DMS 273 (cell line): ENCODE data around the gene MINDY3.
"Not testable (repeated sequence)": the region's sequence is repeated elsewhere in the genome, so short reads cannot be mapped to it uniquely, and the experiment has no call there.

Experiments
- DNase-seq: peaks from one replicate; lab custom pipeline; 2025; ENCODE audit not compliant: unreplicated experiment; lab: John Stamatoyannopoulos, UW

The MINDY3 gene

DNA sequence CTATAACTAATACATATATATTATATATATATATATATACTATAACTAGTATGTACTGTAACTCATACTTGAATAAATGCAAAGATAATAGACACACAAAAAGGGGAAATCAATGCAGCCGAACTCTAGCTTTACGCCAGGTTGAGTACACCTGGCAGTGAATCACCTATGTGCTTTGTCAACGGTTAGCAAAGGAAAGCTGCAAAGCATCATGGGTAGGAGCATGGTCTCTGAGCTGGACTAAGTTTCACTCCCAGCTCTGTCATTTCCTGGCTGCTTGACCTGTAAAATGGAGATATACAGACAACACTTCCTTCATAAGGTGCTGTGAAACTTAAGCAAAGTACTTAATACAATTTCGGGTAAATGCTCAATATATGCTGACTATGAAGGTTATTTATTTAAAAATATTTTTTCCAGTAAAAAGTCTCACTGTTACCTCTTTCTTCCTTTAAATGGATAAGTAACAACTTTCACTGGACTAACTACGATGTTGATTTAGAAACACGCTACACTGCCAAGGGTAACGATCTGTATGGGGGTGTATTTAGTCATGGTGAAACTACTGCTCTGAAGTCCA is 78.8 kb downstream of the MINDY3 start:
- DNase-seq = no peak

DNA sequence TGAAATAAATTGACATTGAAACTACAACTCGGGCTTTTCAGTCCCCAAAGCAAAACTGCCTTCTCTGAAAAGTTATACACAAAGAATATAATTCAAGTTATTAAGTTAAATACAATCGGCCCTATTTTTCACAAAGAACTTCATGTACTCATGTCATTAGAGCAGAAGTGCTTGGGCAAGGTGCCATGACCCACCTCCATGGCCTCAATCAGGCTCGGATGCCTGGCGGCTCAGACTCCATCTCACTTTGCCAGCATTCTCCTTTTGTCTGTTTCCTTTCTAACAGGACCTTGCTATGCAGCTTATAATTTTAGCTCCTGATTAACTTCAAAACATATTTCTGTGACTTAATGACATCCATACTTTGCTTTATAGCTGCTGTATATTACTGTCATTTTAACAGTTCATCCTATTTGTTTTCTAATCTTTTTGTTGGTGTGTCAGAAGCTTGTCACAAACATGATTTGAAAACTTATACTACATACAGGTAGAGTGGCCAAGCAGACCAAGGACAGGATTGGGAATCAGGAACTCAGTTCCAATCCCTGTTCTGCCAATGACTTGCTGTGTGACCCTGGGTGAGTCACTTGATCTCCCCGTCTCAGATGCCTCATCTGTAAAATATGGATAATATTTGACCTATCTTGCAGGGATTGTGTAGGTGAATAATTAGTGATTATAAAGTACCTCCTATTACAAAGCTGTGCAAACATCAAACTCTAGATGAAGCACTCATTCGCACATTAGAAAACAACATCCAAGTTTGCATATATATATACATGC is 79.8 kb downstream of the MINDY3 start:
- no peak for DNase-seq

DNA sequence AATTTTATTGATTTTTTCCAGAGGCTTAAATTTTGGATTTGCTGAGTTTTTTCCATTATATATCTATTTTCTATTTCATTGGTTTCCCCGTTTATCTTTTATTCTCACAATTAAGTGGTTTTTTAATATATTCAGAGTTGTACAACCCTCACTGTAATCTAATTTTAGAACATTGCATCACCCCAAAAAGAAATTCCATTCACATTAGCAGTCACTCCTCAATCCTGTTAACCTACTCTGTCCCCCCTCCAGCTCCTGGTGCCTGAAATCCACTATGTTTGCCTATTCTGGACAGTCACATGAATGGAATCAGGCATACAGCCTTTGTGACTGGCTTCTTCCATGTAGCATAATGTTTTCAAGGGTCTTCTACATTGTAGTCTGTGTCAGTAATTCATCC is 84.8 kb downstream of the MINDY3 start:
- no peak for DNase-seq

DNA sequence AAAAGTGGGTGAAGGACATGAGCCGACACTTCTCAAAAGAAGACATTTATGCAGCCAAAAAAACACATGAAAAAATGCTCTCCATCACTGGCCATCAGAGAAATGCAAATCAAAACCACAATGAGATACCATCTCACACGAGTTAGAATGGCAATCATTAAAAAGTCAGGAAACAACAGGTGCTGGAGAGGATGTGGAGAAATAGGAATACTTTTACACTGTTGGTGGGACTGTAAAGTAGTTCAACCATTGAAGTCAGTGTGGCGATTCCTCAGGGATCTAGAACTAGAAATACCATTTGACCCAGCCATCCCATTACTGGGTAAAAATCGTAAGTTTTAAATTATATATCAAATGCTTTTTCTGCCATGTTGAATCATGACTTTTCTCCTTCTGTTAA is 85.8 kb downstream of the MINDY3 start:
- not testable (repeated sequence) for DNase-seq

DNA sequence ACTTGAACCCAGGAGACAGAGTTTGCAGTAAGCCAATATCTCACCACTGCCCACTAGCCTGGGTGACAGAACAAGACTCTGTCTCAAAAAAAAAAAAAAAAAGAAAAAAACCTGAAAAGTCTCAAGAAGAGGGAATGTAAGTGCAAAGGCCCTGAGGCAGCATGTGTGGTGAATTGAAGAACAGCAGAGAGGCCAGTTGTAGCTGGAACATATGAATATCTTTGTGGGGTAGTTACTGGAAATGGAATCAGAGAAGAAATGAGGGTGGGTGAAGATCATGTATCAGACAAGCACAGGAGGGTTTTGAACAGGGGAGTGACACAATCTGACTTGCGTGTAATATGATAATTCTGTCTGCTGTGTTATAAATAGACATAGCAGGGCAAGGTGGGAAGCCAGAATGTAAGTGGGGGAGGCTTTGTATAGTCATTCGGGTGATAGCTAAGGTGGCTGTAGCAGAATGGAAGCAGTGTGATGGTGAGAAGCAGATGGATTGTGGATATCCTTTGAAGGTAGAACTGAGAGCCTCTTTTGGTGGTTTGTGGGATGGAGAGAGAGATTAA is 95.3 kb downstream of the MINDY3 start:
- no peak for DNase-seq

DNA sequence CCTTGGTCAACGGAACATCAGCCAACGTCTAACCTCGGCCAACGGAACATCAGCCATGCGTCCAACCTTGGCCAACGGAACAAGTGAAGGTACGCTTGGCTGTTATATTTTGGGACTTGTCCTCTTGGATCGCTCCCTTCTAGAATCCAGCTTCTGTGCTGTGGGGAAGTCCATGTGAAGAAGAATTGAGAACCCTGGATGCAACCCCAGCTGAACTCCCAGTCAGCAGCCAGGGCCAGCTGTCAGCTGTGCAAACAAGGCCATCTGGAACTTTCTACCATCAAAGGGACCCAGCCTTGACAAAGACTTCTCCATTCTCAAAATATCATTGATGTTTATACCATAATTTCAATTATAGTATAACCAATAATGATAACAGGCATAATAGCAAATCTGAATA is 97.3 kb downstream of the MINDY3 start:
- DNase-seq = peak; percentile 73

DNA sequence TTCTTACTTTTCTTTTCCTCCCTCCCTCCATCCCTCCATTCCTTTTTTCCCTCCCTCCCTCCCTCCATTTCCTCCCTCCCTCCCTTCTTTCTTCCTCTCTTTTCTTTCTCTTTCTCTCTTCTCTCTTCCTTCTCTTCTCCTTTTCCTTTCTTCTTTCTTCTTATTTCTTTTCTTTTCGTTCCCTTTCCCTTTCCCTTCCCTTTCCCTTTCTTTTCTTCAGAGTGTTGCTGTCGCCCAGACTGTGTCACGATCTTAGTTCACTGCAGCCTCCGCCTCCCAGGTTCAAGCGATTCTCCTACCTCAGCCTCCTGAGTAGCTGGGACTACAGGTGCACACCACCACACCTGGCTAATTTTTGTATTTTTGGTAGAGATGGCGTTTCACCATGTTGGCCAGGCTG is 98.1 kb downstream of the MINDY3 start:
- not testable (repeated sequence) for DNase-seq

DNA sequence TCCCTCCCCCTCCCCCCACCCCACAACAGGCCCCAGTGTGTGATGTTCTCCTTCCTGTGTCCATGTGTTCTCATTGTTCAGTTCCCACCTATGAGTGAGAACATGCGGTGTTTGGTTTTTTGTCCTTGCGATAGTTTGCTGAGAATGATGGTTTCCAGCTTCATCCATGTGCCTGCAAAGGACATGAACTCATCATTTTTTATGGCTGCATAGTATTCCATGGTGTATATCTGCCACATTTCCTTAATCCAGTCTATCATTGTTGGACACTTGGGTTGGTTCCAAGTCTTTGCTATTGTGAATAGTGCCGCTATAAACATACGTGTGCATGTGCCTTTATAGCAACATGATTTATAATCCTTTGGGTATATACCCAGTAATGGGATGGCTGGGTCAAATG is 99.1 kb downstream of the MINDY3 start:
- DNase-seq = not testable (repeated sequence)

DNA sequence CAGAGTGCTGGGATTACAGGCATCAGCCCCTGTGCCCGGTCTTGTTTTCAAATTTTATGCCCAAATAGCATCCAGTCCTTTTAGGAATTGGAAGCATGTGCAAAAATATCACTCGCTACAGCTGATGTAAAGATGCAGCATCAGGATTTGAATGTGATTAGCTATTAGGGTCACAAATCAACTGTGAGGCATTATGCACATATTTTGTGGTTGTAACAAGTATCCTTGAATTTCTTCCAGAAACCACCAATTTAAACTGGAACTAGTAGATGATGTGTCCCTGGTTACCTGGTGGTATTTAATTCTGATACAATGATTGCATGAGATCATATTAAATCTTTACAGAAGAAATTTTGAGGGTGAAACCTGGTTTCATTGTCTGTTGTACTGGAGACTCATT is 99.6 kb downstream of the MINDY3 start:
- no peak for DNase-seq

DNA sequence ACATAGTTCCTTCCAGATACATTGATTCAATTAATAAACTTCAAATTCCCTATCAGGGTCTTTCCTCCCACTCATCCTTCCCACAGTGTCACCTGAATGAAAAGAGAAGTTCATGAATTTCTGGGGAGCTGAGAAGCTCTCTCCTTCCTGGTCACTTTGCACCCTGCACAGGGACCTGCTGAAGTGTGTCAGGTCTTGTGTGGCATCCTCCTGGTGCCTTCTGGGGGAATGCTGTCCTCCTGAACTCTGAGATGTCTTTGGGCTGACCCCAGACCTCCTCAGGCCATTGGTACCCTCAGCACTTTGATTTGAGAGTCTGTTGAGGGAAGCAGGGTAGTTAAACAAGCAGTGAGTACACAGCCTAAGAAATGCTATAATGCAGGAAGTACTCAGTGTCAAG is 101.0 kb downstream of the MINDY3 start:
- no peak for DNase-seq

DNA sequence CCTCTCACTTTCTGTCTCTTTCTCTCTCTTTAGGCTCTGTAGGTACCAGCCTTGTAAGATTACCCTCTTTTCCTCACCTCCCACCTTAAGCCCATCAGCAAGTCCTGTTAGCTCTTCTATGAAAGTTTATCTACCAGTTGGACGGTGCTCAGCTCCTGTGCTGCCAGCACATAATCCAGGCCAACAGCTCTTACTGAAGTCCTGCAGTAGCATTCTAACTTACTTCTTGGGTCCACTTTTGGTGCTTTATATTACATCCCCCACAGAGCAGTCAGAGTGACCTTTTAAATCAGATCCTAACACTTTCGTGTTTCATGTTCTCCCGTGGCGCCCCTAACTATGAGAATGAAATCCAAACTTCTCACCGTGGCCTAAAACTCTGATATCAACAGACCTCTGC is 101.7 kb downstream of the MINDY3 start:
- no peak for DNase-seq

DNA sequence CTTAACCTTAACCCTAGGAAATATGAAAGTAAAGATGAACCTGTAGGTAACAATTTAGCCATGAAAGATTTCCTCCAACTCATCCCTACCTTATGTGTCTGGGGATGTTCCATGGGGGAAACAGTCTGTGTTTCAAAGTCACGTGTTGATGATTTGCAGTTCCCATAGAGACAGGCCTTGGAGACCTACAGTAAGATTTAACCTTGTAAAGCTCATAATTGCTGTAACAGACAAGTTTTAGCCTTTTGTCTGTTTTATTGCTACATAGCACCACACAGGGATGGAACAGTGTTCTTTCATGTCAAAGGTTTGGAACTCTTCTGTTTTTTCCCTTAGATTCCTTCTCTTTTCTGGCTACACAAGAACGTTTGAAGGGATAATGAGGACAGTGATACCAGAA is 105.4 kb downstream of the MINDY3 start:
- DNase-seq = no peak

DNA sequence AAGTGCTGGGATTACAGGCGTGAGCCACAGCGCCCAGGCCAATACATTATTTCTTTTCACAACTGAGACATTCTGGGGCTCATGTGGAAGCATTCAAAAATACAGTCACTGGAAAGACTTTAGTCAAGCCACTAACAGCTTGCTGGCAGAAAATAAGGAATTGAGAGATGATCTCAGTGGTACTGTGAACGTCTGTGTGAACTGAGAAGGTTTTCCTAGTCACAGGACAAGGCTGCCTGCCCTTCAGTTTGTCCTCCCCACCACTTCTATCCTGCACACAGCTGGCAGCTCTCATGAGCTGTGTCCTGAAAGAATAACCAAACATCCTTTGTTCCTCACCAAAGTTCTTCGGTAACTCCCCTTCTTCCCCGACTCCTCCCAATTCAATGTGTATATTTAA is 109.3 kb downstream of the MINDY3 start:
- no peak for DNase-seq

DNA sequence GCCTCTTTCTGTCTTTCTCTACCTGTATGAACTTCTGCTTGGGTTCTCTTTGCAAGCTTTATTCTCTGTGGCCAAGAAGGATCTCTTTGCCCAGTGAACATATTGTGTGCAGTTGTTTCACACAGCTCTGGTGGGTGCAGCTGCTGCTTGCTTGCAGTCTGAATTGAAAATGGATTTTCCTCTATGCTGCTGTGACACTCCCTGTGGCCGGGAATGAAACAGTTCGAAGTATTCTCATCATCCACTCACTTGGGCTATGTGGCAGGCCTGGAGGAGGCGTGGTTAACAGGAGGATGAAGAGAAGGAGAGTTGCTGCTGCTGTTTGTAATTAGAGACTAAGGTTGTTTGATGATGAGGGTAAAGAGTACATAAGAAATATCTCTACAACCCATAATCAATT is 112.2 kb downstream of the MINDY3 start:
- DNase-seq = peak; percentile 49

DNA sequence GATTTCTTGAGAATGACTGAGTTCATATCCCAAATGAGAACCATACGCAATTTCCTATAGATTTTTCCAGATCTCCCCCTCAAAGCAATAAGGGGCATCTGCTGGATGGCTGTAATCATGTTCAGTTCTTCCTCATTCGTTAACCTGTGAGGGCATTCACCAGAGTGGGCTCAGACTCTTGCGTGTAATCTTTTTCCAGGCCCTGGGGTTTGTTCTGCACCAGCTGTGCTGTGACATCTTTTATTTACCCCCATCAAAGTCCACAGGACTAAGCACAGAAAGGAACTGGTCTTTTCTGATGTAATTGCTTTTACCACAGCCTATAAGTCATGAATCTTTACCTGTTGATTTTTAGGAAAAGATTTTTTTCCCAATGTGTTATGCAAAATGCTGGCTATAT is 112.7 kb downstream of the MINDY3 start:
- DNase-seq = no peak

DNA sequence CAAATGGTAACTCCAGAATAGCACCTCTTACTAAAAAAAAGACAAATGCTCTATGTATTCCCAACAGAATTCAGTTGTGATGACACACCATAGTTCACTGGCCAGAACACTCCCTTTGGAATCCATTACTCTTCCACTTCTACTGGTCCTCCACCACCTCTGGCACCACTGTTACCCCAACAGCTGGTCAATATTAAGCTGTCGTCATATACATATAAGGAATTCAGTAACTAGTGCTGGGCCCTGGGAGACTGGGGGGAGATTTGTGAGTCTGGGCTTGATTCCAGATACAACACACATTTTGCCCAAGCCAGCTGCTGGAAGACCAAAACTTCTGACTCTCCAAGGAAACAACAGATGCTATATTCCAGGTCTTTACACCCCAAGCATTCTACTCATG is 114.6 kb downstream of the MINDY3 start:
- DNase-seq = peak; percentile 85

DNA sequence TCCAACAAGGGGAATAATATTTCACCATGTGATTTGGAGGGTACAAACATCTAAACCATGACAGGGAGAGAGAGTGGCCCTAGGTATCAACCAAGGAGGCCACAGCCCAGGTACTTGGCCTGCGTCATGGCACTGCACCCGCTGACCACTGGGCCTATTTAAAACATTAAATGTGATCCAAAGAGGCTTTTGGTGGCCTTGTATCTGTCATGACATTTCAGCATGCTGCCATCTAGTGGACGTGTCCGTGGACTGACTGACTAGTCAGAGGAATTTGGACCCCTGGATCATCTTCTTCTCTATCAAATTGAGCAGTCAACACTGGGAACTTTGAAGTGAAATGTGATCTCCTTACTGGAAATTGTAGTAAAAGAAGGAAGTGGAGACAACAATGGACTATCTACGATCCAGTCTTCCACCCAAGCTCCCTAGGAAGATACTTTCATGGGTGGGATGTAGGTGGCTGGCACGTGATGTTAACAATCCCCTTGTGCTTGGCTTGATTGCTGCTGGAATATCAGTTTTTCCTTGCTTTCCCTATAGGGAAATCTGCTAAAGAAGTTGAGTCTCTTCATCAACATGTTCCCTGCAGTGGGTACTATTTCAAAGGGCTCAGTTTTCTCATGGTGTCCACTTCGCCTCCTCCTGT is 116.0 kb downstream of the MINDY3 start:
- DNase-seq = peak; percentile 59

DNA sequence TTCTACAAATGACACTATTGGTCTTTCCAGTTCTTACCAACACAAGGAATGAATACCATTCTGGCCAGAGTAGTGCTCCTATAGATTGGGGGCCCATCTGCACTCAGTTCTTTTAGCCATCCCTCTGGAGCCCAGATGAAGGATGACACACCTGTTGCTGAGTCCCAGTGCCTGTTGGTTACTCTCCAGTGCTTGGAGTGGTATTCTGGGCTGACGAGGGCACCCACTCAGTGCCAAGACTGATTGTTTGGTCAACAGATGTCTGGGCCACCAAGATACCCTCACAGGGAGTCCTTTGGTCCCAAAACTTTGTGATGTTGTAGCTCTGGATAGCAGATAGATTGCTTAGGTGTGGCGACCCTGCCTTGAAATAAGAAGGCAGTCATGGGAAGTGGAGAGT is 116.9 kb downstream of the MINDY3 start:
- no peak for DNase-seq

DNA sequence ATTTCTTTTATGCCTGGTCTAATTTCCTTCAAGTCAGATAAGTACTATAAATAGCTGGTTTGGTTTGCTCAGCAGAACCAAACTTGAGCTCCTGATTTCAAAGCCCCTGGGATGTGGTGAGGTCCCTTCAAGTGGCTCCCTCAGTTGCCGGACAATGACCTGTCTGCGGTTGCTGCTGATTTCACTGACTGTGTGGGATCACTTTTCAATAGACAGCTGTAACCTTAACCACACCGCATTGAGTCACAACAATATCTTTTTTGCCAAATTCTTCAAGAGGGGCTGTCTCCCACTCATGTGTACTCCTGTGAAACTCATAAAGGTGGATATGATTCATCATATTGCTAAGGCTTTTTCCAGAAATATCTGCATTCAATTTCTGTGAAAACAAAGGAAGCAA is 117.5 kb downstream of the MINDY3 start:
- no peak for DNase-seq

DNA sequence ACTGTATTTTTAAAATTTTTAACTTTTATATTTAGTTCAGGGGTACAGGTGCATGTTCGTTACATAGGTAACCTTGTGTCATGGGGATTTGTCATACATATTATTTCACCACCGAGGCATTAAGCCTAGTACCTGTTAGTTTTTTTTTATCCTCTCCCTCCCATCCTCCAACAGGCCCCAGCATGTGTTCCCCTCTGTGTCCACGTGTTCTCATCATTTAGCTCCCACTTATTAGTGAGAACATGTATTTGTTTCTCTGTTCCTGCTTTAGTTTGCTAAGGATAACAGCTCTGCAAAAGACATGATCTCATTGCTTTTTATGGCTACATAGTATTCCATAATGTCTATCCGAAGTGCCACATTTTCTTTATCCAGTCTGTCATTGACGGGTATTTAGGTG is 118.2 kb downstream of the MINDY3 start:
- DNase-seq = no peak

DNA sequence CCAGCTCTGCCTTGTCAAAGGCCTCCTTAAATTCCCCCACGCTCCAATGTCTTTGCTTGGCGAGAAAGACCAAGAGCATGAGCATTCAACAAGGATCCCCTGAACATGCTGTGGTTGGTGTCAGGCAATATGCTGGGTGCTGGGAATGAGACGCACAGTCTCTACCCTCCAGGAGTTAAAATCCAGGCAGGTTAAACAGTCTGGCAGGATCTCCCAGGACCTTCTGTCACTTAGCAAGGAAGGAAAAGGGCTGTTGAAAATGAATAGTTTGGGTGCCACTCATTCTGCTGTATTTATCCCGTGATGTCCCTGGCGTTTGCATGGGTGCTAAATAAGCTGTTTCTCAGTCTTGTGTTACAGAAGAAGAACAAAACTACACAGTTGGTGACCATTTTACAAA is 118.7 kb downstream of the MINDY3 start:
- no peak for DNase-seq

DNA sequence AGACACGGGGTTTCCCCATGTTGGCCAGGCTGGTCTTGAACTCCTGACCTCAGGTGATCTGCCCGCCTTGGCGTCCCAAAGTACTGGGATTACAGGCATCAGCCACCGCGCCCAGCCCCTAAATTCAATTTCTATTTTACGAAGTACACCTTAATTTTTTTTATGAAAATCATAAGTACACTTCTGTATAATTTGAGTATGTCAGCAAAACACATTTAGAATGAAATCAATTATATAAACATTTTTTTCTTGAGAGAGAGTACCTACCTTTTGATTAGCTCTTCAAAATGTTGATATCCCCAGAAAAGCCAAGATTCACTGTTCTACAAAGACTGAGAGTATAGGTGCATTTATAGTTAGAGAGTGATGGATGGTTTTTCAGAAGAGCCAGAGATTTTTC is 120.0 kb downstream of the MINDY3 start:
- DNase-seq = no peak
